C4-2B (cell line): Measurements from ENCODE around the gene NEGR1.

Source experiments
- ZFX ChIP-seq: fragments of 450-650 bp; IDR thresholded peaks from 2 replicates; pipeline ENCODE4 v1.6.1; 2017
- TF ChIP-seq, protein P1 (sequence below): fragments of 450-650 bp; conservative IDR thresholded peaks from 2 replicates; pipeline ENCODE4 v1.5.1; 2017; ENCODE audit warnings: mild to moderate bottlenecking

DNA sequence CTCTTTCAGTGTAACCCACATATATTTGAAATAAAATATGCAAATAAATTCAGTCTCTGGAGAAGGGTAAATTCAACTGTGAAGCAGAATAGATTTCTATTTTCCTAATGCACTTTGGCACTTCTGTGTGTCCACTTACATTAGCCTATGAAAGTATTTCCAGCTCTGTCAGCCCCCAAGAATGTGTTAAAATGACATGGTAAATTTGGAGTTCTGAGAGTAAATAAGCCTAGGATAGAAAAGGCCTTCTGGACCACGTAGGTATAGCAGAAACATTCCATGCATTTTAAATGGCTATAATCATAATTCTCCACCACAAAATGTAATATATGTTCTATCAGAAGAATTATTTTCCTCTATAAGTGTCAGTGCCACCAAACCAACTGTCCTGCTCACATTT is 276.2 kb downstream of the NEGR1 start:
- TF ChIP-seq, protein P1, sequence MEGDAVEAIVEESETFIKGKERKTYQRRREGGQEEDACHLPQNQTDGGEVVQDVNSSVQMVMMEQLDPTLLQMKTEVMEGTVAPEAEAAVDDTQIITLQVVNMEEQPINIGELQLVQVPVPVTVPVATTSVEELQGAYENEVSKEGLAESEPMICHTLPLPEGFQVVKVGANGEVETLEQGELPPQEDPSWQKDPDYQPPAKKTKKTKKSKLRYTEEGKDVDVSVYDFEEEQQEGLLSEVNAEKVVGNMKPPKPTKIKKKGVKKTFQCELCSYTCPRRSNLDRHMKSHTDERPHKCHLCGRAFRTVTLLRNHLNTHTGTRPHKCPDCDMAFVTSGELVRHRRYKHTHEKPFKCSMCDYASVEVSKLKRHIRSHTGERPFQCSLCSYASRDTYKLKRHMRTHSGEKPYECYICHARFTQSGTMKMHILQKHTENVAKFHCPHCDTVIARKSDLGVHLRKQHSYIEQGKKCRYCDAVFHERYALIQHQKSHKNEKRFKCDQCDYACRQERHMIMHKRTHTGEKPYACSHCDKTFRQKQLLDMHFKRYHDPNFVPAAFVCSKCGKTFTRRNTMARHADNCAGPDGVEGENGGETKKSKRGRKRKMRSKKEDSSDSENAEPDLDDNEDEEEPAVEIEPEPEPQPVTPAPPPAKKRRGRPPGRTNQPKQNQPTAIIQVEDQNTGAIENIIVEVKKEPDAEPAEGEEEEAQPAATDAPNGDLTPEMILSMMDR: no peak
- TF ChIP-seq ZFX: no peak
